ENCODE results near the gene DDIT3. TPM values are rescaled to one million over a fixed set of nuclear protein-coding genes. Genes with fewer than 3 reads are reported as not detected.

DDIT3 gene
- total and polyA plus RNA-seq, 2 of the 13 experiments (the other 11 are each of a cell fraction or from before 2014, with no cell fraction given), result 27.5 to 48.7 TPM

- TF ChIP-seq EEA1 (CRISPR knock-in tag; IDR thresholded peaks at IDR 0.05; ENCODE audit: borderline replicate concordance) (no peak), PATZ1 (CRISPR knock-in tag; IDR thresholded peaks at IDR 0.05) (no peak), POLR2A (IDR thresholded peaks at IDR 0.05; ENCODE audit: insufficient read depth in 1 of 2, low read depth in 2 of 2, low read length in 2 of 2) (peak in 1 of 2 experiments; percentile 44; a peak in 1 of 4 replicates), NCOA2 (CRISPR knock-in tag; IDR thresholded peaks at IDR 0.05) (no peak), EZH2 (conservative IDR thresholded peaks at IDR 0.05; ENCODE audit: low read depth, low read length) (no peak), ZNF678 (CRISPR knock-in tag; IDR thresholded peaks at IDR 0.05) (no peak), PAF1 (CRISPR knock-in tag; IDR thresholded peaks at IDR 0.05) (0 out of 2 replicates have a peak, but pooled peaks have one; percentile 8), MEIS2 (CRISPR knock-in tag; IDR thresholded peaks at IDR 0.05) (no peak), TFE3 (CRISPR knock-in tag; IDR thresholded peaks at IDR 0.05) (no peak), ZNF570 (CRISPR knock-in tag; IDR thresholded peaks at IDR 0.05; ENCODE audit: borderline replicate concordance) (no peak), ZBTB34 (CRISPR knock-in tag; IDR thresholded peaks at IDR 0.05) (no peak), ZNF343 (CRISPR knock-in tag; IDR thresholded peaks at IDR 0.05) (no peak), KLF9 (CRISPR knock-in tag; IDR thresholded peaks at IDR 0.05; ENCODE audit: low read depth) (no peak), ZNF547 (CRISPR knock-in tag; IDR thresholded peaks at IDR 0.05) (no peak), SP4 (CRISPR knock-in tag; IDR thresholded peaks at IDR 0.05) (no peak), RORA (CRISPR knock-in tag; IDR thresholded peaks at IDR 0.05) (no peak)
These were observed 2.0 kb downstream of the DDIT3 start (continued) for GRCh38 chr12:57518176-57518919.

Data from HepG2 (cell line).